Common myeloid progenitor, CD34-positive (primary cell): ENCODE results near the gene STRA8.
A peak's percentile ranks its signal among the peaks of the same experiment; 100 is the strongest.

Source experiments
- CTCF ChIA-PET: fragments of 350-600 bp; sonication (Branson Sonifier 250); formaldehyde crosslinking; loops from one replicate; lab custom pipeline; 2021; ENCODE audit warnings: antibody characterized with exemption; lab: Charles Lee
- POLR2A ChIA-PET: fragments of 350-600 bp; sonication (Branson Sonifier 250); formaldehyde crosslinking; loops from one replicate; lab custom pipeline; 2021; ENCODE audit warnings: antibody characterized with exemption; lab: Charles Lee
- DNase-seq, 3 donors: peaks; one replicate each; pipeline versions ENCODE4 v3.0.0 to v3.0.0-alpha.2; 2013
- H3K27ac ChIP-seq, 2 experiments: 1 replicate in 1 of 2; 2 replicates in 1 of 2; pipeline ENCODE4 v1.7.0; 2013; ENCODE audit warnings: inconsistent platforms in 2 of 2, low read length in 2 of 2, mild to moderate bottlenecking in 2 of 2, low read depth in 1 of 2, moderate library complexity in 1 of 2; ENCODE audit not compliant: severe bottlenecking in 2 of 2, insufficient read depth in 1 of 2, poor library complexity in 1 of 2
- H3K27me3 ChIP-seq, 5 experiments: replicated peaks in 2 of 5; 1 replicate in 3 of 5; 2 replicates in 2 of 5; pipeline versions ENCODE4 v1.6.1 to v1.7.0; 2013; ENCODE audit warnings: low read length in 4 of 5, mild to moderate bottlenecking in 2 of 5, moderate library complexity in 2 of 5, inconsistent platforms in 1 of 5; ENCODE audit not compliant: insufficient read depth in 5 of 5, control insufficient read depth in 4 of 5
- H3K36me3 ChIP-seq, 4 experiments: 1 replicate in 2 of 4; 2 replicates in 2 of 4; pipeline versions ENCODE4 v1.6.1 to v1.7.0; 2013; ENCODE audit warnings: low read length in 3 of 4, control low read depth in 1 of 4, mild to moderate bottlenecking in 1 of 4; ENCODE audit not compliant: control insufficient read depth in 4 of 4, insufficient read depth in 4 of 4
- H3K4me1 ChIP-seq, 4 experiments: 1 replicate in 3 of 4; 2 replicates in 1 of 4; pipeline versions ENCODE4 v1.6.1 to v1.7.1; 2013; ENCODE audit warnings: low read length in 3 of 4, mild to moderate bottlenecking in 3 of 4, control low read depth in 1 of 4, inconsistent platforms in 1 of 4, moderate library complexity in 1 of 4; ENCODE audit not compliant: control insufficient read depth in 4 of 4, insufficient read depth in 4 of 4; ENCODE audit errors: control extremely low read depth in 1 of 4
- H3K4me3 ChIP-seq, 7 experiments: 1 replicate in 4 of 7; 2 replicates in 3 of 7; pipeline versions ENCODE4 v1.5.1 to v1.7.0; 2013; ENCODE audit warnings: mild to moderate bottlenecking in 7 of 7, low read length in 6 of 7, moderate library complexity in 6 of 7, inconsistent platforms in 2 of 7, low read depth in 2 of 7, control low read depth in 1 of 7; ENCODE audit not compliant: insufficient read depth in 4 of 7, control insufficient read depth in 1 of 7; ENCODE audit errors: extremely low read depth in 1 of 7
- H3K9me3 ChIP-seq, 5 experiments: 1 replicate in 4 of 5; 2 replicates in 1 of 5; pipeline versions ENCODE4 v1.6.1 to v1.7.1; 2013; ENCODE audit warnings: low read length in 4 of 5, mild to moderate bottlenecking in 2 of 5, inconsistent platforms in 1 of 5, low read depth in 1 of 5, moderate library complexity in 1 of 5; ENCODE audit not compliant: control insufficient read depth in 4 of 5, insufficient read depth in 2 of 5; ENCODE audit errors: control extremely low read depth in 1 of 5
- WGBS: methylation state at CpG from one replicate; pipeline ENCODE4 v1.1.5; 2013; ENCODE audit not compliant: insufficient coverage; 5-methylcytosine and 5-hydroxymethylcytosine counted together

Gene STRA8

GRCh38 chr7:135245226-135246190 is 11.9 kb downstream of the STRA8 start:
- Histone ChIP-seq H3K27ac (no peak overlapping the region), H3K9me3 (no peaks in the 10 kb centered on the region), H3K4me1 (no peaks in the 10 kb centered on the region), H3K4me3 (no peak overlapping the region), H3K27me3 (peaks cover 0 to 2% (median 0%) of the 10 kb centered on the region in 5 experiments), H3K36me3 (no peaks in the 10 kb centered on the region)
- ChIA-PET CTCF (interaction anchor here (2.0 kb wide), 1 partner anchor 10 kb away, joined by 13 read pairs; no protein-coding TSS in a partner anchor), POLR2A (no interaction called here)
- DNase-seq: no peak
- 100% methylated on average over 7 of the region's 9 CpGs for WGBS

- CTCF ChIA-PET: no interaction called here
- no peaks in the 10 kb centered on the region for H3K4me1 ChIP-seq
- 97% methylated on average over 43 of the region's 43 CpGs for WGBS
- H3K36me3 ChIP-seq: no peaks in the 10 kb centered on the region
- H3K4me3 ChIP-seq: no peak overlapping the region
- no peak for DNase-seq
- POLR2A ChIA-PET: no interaction called here
- no peaks in the 10 kb centered on the region for H3K9me3 ChIP-seq
- H3K27ac ChIP-seq: no peak overlapping the region
- peaks cover 0 to 2% (median 0%) of the 10 kb centered on the region in 5 experiments for H3K27me3 ChIP-seq
Observed at GRCh38 chr7:135246191-135246825, 12.7 kb downstream of the STRA8 start.

- Histone ChIP-seq H3K9me3 (no peaks in the 10 kb centered on the region), H3K4me3 (no peak overlapping the region), H3K27me3 (peaks cover 0 to 2% (median 0%) of the 10 kb centered on the region in 5 experiments), H3K4me1 (peaks cover 0 to 9% (median 2%) of the 10 kb centered on the region in 4 experiments), H3K27ac (no peak overlapping the region), H3K36me3 (no peaks in the 10 kb centered on the region)
- WGBS: 97% methylated on average over 22 of the region's 22 CpGs
- DNase-seq: no peak
- ChIA-PET POLR2A (no interaction called here), CTCF (interaction anchor here (0.5 to 1.3 kb wide), 2 partner anchors 9 to 27 kb away, joined by 3 read pairs; no protein-coding TSS in a partner anchor)
Observed at GRCh38 chr7:135247746-135248471, 14.3 kb downstream of the STRA8 start.

- Histone ChIP-seq H3K9me3 (no peaks in the 10 kb centered on the region), H3K4me1 (peaks cover 1 to 13% (median 5%) of the 10 kb centered on the region in 4 experiments), H3K4me3 (no peak overlapping the region), H3K27ac (no peak overlapping the region), H3K36me3 (no peaks in the 10 kb centered on the region), H3K27me3 (peaks cover 0 to 2% (median 0%) of the 10 kb centered on the region in 5 experiments)
- POLR2A ChIA-PET: no interaction called here
- 92% methylated on average over 3 of the region's 3 CpGs for WGBS
- DNase-seq: no peak
- CTCF ChIA-PET: interaction anchor here (0.5 to 1.3 kb wide), 2 partner anchors 10 to 26 kb away, joined by 3 read pairs; no protein-coding TSS in a partner anchor
Observed at GRCh38 chr7:135248546-135248945, 14.9 kb downstream of the STRA8 start.

GRCh38 chr7:135251496-135252391 is 18.1 kb downstream of the STRA8 start:
- ChIA-PET POLR2A (no interaction called here), CTCF (interaction anchor here (1.0 kb wide), 1 partner anchor 10 kb away, joined by 4 read pairs; no protein-coding TSS in a partner anchor)
- no peaks in the 10 kb centered on the region for H3K36me3 ChIP-seq
- no peaks in the 10 kb centered on the region for H3K9me3 ChIP-seq
- no peak overlapping the region for H3K4me3 ChIP-seq
- WGBS: 94% methylated on average over 3 of the region's 4 CpGs
- no peak overlapping the region for H3K27ac ChIP-seq
- peaks cover 10 to 34% (median 24%) of the 10 kb centered on the region in 4 experiments for H3K4me1 ChIP-seq
- peak in 2 of 3 donors; percentile 50 to 60 for DNase-seq
- no peaks in the 10 kb centered on the region for H3K27me3 ChIP-seq
